Right lobe of liver (tissue), 6 donors: ENCODE results near the gene PITPNC1. TPM values are rescaled to one million over a fixed set of nuclear protein-coding genes. Genes with fewer than 3 reads are reported as not detected.

Experiments
- ATAC-seq, 4 donors: fragments of 200-7000 bp; cut with Tn5 transposase; one replicate each; pipeline ENCODE4 v1.9.1; 2020; ENCODE audit warnings: mild to moderate bottlenecking in 4 of 4, moderate library complexity in 4 of 4
- DNase-seq, 3 donors: peaks; one replicate each; pipeline ENCODE4 v3.0.0-alpha.2; 2020
- H3K27ac ChIP-seq, 3 donors: fragments of 200-600 bp; one replicate each; pipeline ENCODE4 v1.8.0; 2022
- H3K27me3 ChIP-seq, 2 donors: fragments of 200-600 bp; one replicate each; pipeline ENCODE4 v1.8.0; 2022
- H3K36me3 ChIP-seq, 4 donors: fragments of 200-600 bp; sonication (generic) in 1 of 4; one replicate each; pipeline versions ENCODE4 v1.5.1 to v1.8.0; 2017 to 2022; ENCODE audit warnings: control low read depth in 1 of 4
- H3K4me1 ChIP-seq, 4 donors: fragments of 200-600 bp; sonication (generic) in 1 of 4; one replicate each; pipeline versions ENCODE4 v1.5.1 to v1.8.0; 2017 to 2022; ENCODE audit warnings: control low read depth in 1 of 4
- H3K4me3 ChIP-seq, 3 donors: fragments of 200-600 bp; one replicate each; pipeline ENCODE4 v1.8.0; 2022
- H3K9me3 ChIP-seq, 4 donors: fragments of 200-600 bp; sonication (generic) in 1 of 4; one replicate each; pipeline versions ENCODE4 v1.5.1 to v1.8.0; 2017 to 2022; ENCODE audit warnings: control low read depth in 1 of 4
- CTCF ChIP-seq, 4 donors: fragments of 200-600 bp in 3 of 4; fragments of 450-650 bp in 1 of 4; IDR thresholded peaks; one replicate each; pipeline versions ENCODE4 v1.5.1 to v1.8.0; 2016 to 2022; ENCODE audit warnings: antibody characterized with exemption in 4 of 4, mild to moderate bottlenecking in 2 of 4
- POLR2A ChIP-seq: fragments of 450-650 bp; IDR thresholded peaks from one replicate; pipeline ENCODE4 v1.6.1; 2017; ENCODE audit warnings: antibody characterized with exemption, mild to moderate bottlenecking
- WGBS: methylation state at CpG from one replicate; pipeline ENCODE4 v1.1.6; 2018; ENCODE audit warnings: low coverage, low lambda C conversion rate; ENCODE audit not compliant: insufficient coverage; ENCODE audit errors: missing lambda C conversion rate; 5-methylcytosine and 5-hydroxymethylcytosine counted together
- intact Hi-C, 2 donors: fragments of 100-400 bp; cut with DNase I; formaldehyde crosslinking; loops; one replicate each; pipeline versions ENCODE4 v1.11.2 to v1.14.1; 2022
- total RNA-seq, 6 experiments: library from RNA; depleted of rRNA in 2 of 6; stranded (reverse); fragments of >200 nt in 2 of 6; fragmentation: NEBNext Ultra II Directional in 3 of 6; extraction: Animal tissue kit (Norgen Biotek cat#: 25700) in 3 of 6; gene quantifications; one replicate each; pipeline versions ENCODE4 v1.1.0 to v1.2.4, GENCODE V29; 2016 to 2023
- donor health status: DM: no; HTN: yes; CAD: no.
- donor health status: DM: no; HTN: no; CAD: no.
- donor health status: DM: no; HTN: no; CAD: no.
- donor health status: DM: no; HTN: yes; CAD: no.
- donor health status: DM: no; HTN: yes; CAD: no.

The PITPNC1 gene
- total RNA-seq, 6 experiments from 2014 or later: 4.7 to 13.0 (median 7.4) TPM

GRCh38 chr17:67532326-67532871 lies 155.3 kb downstream of the PITPNC1 start:
- no peaks in the 10 kb centered on the region for H3K9me3 ChIP-seq
- no peak for DNase-seq

GRCh38 chr17:67534941-67535340 lies 157.9 kb downstream of the PITPNC1 start:
- TF ChIP-seq POLR2A (no peak), CTCF (IDR thresholded peaks at IDR 0.05) (no peak)
- Histone ChIP-seq H3K4me3 (no peak overlapping the region), H3K27ac (no peak overlapping the region), H3K36me3 (no peaks in the 10 kb centered on the region), H3K9me3 (no peaks in the 10 kb centered on the region), H3K4me1 (no peaks in the 10 kb centered on the region), H3K27me3 (no peaks in the 10 kb centered on the region)
- intact Hi-C loops: no loop called here
- 87% methylated on average over 3 of the region's 3 CpGs for WGBS
- no peak for ATAC-seq
- DNase-seq: no peak

More at GRCh38 chr17:67532326-67532871, 155.3 kb downstream of the PITPNC1 start:
- no peak overlapping the region for H3K4me3 ChIP-seq
- no peak overlapping the region for H3K27ac ChIP-seq
- H3K4me1 ChIP-seq: peaks cover 0 to 6% (median 0%) of the 10 kb centered on the region in 4 donors
- intact Hi-C loops: no loop called here
- 66% methylated on average over 3 of the region's 10 CpGs for WGBS
- ATAC-seq: no peak
- no peaks in the 10 kb centered on the region for H3K27me3 ChIP-seq
- H3K36me3 ChIP-seq: no peaks in the 10 kb centered on the region
- TF ChIP-seq CTCF (IDR thresholded peaks at IDR 0.05) (no peak), POLR2A (no peak)

GRCh38 chr17:67542219-67543114 lies 165.4 kb downstream of the PITPNC1 start:
- peak; percentile 45 to 62 (median 55) for ATAC-seq
- TF ChIP-seq POLR2A: no peak
- no peak for TF ChIP-seq CTCF (IDR thresholded peaks at IDR 0.05)
- Histone ChIP-seq H3K27me3 (no peaks in the 10 kb centered on the region), H3K36me3 (no peaks in the 10 kb centered on the region), H3K27ac (no peak overlapping the region), H3K4me3 (no peak overlapping the region), H3K4me1 (peaks cover 0 to 21% (median 2%) of the 10 kb centered on the region in 4 donors), H3K9me3 (no peaks in the 10 kb centered on the region)
- intact Hi-C loops: no loop called here
- 35% methylated on average over 9 of the region's 11 CpGs for WGBS
- DNase-seq: no peak

- no peaks in the 10 kb centered on the region for H3K36me3 ChIP-seq
- TF ChIP-seq CTCF (IDR thresholded peaks at IDR 0.05) (no peak), POLR2A (no peak)
- ATAC-seq (peak; percentile 8 to 55 (median 38)), DNase-seq (peak in 2 of 3 donors; percentile 39 to 52)
- intact Hi-C loops: no loop called here
- no peaks in the 10 kb centered on the region for H3K9me3 ChIP-seq
- peaks cover 0 to 22% (median 2%) of the 10 kb centered on the region in 4 donors for H3K4me1 ChIP-seq
- no peaks in the 10 kb centered on the region for H3K27me3 ChIP-seq
- 22% methylated on average over 5 of the region's 6 CpGs for WGBS
- H3K4me3 ChIP-seq: no peak overlapping the region
- no peak overlapping the region for H3K27ac ChIP-seq
These were observed 167.4 kb downstream of the PITPNC1 start for GRCh38 chr17:67544364-67544955.
